ENCODE measurements around the gene CFAP299. TPM values are rescaled to one million over a fixed set of nuclear protein-coding genes. Genes with fewer than 3 reads are reported as not detected.

CFAP299 gene
- total RNA-seq, 1 experiment from 2014 or later: not detected

- H3K27me3 ChIP-seq (replicated peaks; ENCODE audit: insufficient read depth, low read depth, low read length, poor library complexity): no peaks in the 10 kb centered on the region
- no peak for DNase-seq (ENCODE audit: low spot score)
- H3K36me3 ChIP-seq (ENCODE audit: insufficient read depth, low read length, poor library complexity, severe bottlenecking): no peaks in the 10 kb centered on the region
- POLR2A ChIA-PET (ENCODE audit: low non-redundant PET): no interaction called here
- H3K4me3 ChIP-seq (ENCODE audit: low read depth, low read length, poor library complexity, severe bottlenecking): no peak overlapping the region
- H3K4me1 ChIP-seq (ENCODE audit: insufficient read depth, low read length, poor library complexity, severe bottlenecking): no peaks in the 10 kb centered on the region
- no peak overlapping the region for H3K27ac ChIP-seq (ENCODE audit: low read depth, low read length, poor library complexity, severe bottlenecking)
- BruUV-seq (replicated peaks): no TSS peak
- no peaks in the 10 kb centered on the region for H3K9me3 ChIP-seq (ENCODE audit: low read depth, low read length, poor library complexity, severe bottlenecking)
- intact Hi-C loops (cut with micrococcal nuclease; ENCODE audit: unreplicated experiment): no loop called here
- TF ChIP-seq CTCF (conservative IDR thresholded peaks at IDR 0.05; ENCODE audit: low read depth, low read length) (no peak), EZH2 (IDR thresholded peaks at IDR 0.05; ENCODE audit: borderline replicate concordance, low read depth, low read length, poor library complexity, severe bottlenecking) (no peak)
- CTCF ChIA-PET: no interaction called here
Observed at GRCh38 chr4:80466618-80467017, 131.1 kb downstream of the CFAP299 start.

DNA sequence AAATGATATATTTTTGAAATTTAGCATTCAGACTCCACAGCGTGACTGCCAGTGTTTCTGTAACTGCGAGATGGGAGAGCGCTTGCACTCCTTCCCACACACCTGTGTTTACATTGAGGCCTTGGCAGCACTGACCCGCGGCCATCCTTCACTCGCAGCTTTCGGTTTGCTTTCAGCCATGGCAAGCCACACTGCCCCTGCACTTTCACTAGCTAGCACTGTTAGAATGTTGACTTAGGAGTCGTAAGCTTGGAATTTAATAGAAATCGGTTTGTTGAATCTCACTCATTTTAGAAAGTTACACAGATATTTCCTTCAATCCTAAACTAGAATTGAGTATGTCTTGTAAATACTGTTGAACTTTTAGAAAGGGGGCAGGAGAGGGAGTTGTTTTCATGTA is 136.2 kb downstream of the CFAP299 start:
- TF ChIP-seq EZH2 (IDR thresholded peaks at IDR 0.05; ENCODE audit: borderline replicate concordance, low read depth, low read length, poor library complexity, severe bottlenecking) (no peak), CTCF (conservative IDR thresholded peaks at IDR 0.05; ENCODE audit: low read depth, low read length) (no peak)
- ChIA-PET POLR2A (ENCODE audit: low non-redundant PET) (no interaction called here), CTCF (no interaction called here)
- Histone ChIP-seq H3K9me3 (ENCODE audit: low read depth, low read length, poor library complexity, severe bottlenecking) (no peaks in the 10 kb centered on the region), H3K36me3 (ENCODE audit: insufficient read depth, low read length, poor library complexity, severe bottlenecking) (no peaks in the 10 kb centered on the region), H3K27me3 (replicated peaks; ENCODE audit: insufficient read depth, low read depth, low read length, poor library complexity) (no peaks in the 10 kb centered on the region), H3K27ac (ENCODE audit: low read depth, low read length, poor library complexity, severe bottlenecking) (no peak overlapping the region), H3K4me1 (ENCODE audit: insufficient read depth, low read length, poor library complexity, severe bottlenecking) (no peaks in the 10 kb centered on the region), H3K4me3 (ENCODE audit: low read depth, low read length, poor library complexity, severe bottlenecking) (no peak overlapping the region)
- intact Hi-C loops (cut with micrococcal nuclease; ENCODE audit: unreplicated experiment): no loop called here
- BruUV-seq (replicated peaks): no TSS peak
- DNase-seq (ENCODE audit: low spot score): no peak

GRCh38 chr4:80475236-80475635 is 139.7 kb downstream of the CFAP299 start:
- no peaks in the 10 kb centered on the region for H3K9me3 ChIP-seq (ENCODE audit: low read depth, low read length, poor library complexity, severe bottlenecking)
- H3K4me3 ChIP-seq (ENCODE audit: low read depth, low read length, poor library complexity, severe bottlenecking): no peak overlapping the region
- no peaks in the 10 kb centered on the region for H3K27me3 ChIP-seq (replicated peaks; ENCODE audit: insufficient read depth, low read depth, low read length, poor library complexity)
- intact Hi-C loops (cut with micrococcal nuclease; ENCODE audit: unreplicated experiment): no loop called here
- ChIA-PET POLR2A (ENCODE audit: low non-redundant PET) (no interaction called here), CTCF (no interaction called here)
- no peak for TF ChIP-seq CTCF (conservative IDR thresholded peaks at IDR 0.05; ENCODE audit: low read depth, low read length)
- no peak for TF ChIP-seq EZH2 (IDR thresholded peaks at IDR 0.05; ENCODE audit: borderline replicate concordance, low read depth, low read length, poor library complexity, severe bottlenecking)
- no peaks in the 10 kb centered on the region for H3K36me3 ChIP-seq (ENCODE audit: insufficient read depth, low read length, poor library complexity, severe bottlenecking)
- H3K4me1 ChIP-seq (ENCODE audit: insufficient read depth, low read length, poor library complexity, severe bottlenecking): no peaks in the 10 kb centered on the region
- H3K27ac ChIP-seq (ENCODE audit: low read depth, low read length, poor library complexity, severe bottlenecking): no peak overlapping the region
- no TSS peak for BruUV-seq (replicated peaks)
- DNase-seq (ENCODE audit: low spot score): no peak
